GM10847 (cell line): ENCODE results near the gene ARX.

ENCODE experiments used
- POLR2A ChIP-seq: IDR thresholded peaks from 2 replicates; pipeline ENCODE4 v1.6.1; 2011; ENCODE audit not compliant: insufficient read length; ENCODE audit errors: extremely low read depth

Gene ARX

DNA sequence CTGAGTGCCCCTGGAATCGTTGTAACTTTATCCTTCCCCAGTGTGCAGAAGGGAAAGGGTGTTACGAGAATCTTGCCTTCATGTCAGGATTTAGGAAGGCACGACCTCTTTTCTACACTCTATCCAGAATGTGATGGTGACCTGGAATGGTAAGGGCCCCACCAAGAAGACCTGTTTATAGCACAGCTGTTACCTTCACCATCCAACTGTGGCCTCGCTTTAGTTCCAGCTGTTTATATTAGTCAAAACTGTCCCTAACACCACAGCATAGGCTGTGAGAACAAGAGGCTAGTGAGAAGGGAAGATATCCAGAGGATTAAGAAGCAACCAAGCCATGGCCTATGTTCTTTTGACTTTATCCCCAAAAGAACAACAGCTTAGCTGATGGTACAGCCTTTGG, 28.0 kb downstream of the ARX start:
- no peak for TF ChIP-seq POLR2A

DNA sequence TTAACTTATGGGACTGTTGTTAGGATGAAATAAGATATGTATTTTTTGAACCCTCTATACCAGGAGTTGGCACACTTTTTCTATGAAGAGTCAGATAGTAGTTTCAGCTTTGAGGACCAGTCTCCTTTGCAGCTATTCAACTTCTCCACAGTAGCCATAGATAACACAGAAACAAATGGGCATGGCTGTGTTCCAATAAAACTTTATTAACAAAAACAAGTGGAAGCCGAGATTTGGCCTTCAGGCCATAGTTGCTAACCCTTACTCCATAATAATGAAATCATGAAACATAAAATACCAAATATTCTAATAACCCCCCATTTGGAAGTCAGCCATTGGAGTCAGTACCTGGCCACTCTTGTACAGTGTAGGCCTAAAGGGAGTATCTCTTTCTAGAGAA, 30.6 kb downstream of the ARX start:
- TF ChIP-seq POLR2A = no peak

DNA sequence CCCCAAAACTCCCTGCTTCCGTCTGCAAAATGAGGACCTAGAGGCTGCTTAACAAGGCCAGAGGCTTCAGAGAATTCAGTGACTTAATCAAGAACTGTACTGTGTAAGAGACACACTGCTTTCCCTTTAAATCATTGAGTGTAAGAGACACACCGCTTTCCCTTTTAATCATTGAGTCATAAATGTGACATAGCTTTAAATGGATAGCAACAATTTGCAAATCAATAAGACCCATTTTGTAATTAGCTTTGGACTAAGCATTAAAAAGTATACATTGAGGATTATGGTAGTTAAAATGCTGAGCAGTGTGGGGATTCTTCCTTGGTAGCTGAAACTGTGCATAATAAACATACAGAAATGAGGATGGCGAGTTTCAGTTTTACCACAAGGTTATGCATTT, 31.8 kb downstream of the ARX start:
- no peak for TF ChIP-seq POLR2A

DNA sequence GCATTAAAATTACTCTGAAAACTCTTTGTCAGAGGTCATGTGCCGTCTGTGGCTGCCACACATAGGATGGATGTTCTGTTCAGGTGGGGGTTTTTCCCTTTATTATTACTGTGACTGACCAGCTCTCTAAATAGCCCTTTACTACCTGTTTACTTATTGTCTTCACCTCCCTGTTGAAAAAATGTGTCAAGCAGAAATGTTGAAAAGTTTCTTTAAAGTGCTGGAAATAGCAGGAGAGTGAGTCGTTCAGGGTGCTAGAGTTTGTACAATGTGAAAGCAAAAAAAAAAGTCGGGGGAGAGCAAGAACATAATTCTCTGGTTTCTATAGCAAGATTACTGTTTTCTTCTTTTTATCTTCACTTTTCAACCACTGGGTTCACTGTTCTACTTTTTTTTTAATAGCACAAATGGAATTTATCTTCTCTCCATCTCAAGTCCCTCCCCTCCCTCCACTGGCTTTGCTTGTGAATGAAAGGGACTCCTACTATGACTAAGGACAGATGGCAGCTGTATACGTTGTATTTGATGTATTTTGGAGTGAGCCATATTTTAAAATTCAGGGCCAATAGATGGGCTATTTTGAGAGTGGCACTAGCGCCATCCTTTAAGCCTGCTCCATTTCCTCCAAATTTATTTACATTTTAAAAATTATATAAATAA, 33.3 kb downstream of the ARX start:
- no peak for TF ChIP-seq POLR2A

DNA sequence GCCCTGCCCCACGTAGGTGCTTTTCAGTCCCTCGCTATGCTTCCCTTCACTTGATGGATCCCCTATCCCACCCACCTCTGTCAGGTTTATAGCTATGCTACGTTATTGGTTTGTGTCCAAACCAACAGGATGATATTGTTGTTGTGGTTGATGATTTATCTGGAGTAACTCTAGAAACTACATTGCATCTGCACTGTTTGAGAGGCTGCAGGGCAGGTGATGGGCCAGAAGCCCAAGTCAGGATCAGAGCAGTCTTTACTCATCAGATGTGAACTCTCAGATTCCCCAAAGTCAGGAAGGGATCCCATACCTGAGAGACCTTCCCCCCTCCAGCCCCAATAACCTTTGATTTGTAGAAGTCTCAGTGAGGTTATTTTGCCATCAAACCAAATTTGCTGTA, 34.7 kb downstream of the ARX start:
- TF ChIP-seq POLR2A = no peak

DNA sequence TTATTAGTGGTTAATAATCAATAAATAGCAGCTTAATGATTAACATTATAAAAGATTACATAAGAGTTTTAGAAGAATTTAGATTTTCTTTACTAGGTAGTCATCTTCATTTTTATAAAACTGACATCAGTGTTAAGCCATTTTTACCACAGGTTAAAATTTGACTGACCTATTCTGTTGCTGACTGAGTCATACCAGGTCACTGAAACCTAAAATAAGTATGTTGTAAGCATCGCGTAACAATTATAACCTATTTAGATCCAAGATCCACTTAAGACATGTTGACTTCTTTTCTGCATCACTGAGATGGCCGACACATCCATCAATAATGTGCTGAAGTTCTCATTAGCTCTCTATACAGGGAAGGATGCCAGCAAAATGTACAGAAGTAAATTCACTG, 36.7 kb downstream of the ARX start:
- TF ChIP-seq POLR2A = no peak

DNA sequence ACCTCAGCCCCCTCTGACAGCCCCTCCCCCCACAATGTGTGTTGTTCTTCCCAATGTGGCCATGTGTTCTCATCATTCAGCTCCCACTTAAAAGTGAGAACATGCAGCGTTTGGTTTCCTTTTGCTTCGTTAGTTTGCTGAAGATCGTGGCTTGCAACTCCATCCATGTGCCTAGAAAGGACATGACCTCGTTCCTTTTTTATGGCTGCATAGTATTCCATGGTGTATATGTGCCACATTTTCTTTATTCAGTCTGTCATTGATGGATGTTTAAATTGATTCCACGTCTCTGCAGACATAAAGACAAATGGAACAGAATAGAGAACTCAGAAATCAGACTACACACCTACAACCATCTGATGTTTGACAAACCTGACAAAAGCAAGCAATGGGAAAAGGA, 46.0 kb downstream of the ARX start:
- no peak for TF ChIP-seq POLR2A

DNA sequence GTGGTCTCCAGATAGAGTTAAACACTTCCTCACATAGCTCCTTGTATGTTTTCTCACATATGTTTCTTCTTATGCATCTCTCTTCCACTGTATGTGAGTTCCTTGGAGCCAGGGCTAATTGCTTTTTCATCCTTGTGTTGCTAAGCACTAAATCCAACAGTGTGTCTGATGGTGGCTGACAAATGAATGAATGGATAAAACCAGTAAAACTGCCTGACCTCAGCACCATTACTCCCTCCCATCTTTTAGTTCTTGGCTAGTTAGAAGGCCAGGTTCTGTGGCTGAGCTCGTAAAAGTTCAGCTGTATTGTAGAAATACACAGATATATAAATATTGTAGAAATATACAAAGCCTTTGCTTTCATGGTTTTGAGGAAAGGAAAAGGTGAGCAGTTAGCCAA, 50.4 kb downstream of the ARX start:
- TF ChIP-seq POLR2A = no peak

DNA sequence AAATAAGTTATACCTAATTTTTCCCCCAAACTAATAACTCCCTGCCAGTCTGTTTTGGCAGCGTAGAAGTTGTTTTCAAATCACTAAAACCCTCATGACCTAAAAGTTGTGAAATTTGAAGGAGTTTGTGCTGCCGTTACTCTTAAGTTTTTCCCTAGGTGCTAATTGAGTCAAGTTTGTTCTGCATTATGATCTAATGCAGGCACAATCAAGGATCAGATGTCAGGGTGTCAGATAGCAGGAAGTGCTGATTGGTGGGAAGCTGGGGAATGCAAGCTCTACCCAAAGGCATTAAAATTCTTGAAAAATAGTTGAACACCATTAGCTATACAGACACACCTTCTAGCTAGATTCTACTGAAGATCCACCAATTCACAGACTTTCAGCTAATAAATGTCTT, 51.9 kb downstream of the ARX start:
- no peak for TF ChIP-seq POLR2A

DNA sequence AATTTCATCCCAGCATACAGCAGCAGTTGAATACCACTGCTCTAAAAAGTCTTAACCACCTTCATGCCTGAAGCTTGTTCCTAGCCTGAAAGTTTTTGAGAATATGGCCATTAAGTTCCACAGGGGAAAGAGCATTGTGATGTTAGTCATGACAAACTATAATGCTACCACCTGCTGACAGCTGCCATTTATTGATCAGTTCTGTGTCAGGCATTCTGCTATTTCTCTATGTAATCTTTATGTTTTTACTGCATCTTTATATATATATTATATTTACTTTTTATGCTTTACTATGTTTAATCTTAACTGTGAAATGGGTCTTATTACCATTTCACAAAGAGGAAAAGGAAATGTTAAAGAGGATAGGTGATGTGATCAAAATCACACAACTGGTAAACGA, 54.0 kb downstream of the ARX start:
- TF ChIP-seq POLR2A = no peak

DNA sequence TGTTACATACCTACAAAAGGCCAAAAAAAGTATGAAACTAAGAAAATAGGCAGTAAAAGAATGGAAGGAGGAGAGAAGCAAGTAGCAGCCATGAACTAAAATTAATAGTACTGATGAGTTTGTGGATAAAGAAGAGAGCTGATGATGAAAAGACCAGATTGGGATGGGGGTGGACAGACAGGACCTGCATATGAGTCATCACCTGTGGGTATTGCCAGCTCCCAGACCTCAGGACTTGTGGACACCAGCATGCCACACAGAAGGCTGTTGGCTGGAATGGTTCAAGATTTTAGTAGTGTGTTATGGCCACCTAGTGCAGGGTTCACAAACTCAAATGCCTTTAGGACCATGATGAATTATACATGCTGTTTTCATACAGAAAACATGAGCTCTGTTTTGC, 58.9 kb downstream of the ARX start:
- no peak for TF ChIP-seq POLR2A

DNA sequence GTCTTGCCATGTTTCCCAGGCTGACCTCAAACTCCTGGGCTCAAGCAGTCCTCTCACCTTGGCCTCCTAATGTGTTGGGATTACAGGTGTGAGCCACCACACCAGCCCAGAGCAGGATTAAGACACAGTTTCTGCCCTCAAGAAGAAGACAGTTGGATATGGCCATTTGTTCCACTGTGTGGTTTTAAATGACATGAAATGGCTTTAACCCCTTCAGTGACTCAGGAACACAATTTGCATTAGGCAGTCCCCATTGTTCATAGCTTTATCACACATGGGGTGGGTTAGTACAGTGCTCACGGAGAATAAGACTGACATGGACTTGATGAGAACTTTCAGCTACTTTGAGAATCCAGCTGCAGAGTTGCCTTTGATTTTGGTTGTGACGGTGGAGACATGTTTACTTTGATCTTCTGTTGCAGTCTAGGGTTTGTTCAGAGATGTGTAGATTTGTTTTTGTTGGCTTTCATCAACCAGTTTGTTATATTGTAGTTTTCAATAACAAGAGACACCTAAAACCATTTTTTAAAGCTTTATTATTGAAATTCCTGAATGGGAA, 60.3 kb downstream of the ARX start:
- TF ChIP-seq POLR2A = no peak

DNA sequence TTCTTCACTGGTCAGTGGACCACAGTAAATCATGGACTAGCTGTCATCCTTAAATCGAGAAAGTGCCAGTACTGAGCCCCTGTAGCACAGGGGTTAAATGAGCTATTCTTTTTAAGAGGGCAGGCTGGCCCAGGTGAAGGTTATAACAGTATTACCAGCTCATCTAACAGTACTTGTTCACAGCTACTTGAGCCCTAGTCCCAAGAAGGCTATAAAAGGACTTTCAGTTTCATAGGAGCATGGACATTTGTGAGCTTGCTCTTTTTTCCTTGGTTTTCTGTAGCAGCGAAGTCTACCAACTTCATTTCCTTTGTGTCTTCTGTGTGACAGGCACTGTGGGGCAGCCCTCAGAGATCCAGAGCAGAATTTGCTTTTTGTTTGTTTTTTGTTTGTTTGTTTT, 61.0 kb downstream of the ARX start:
- TF ChIP-seq POLR2A = no peak
